Fibroblast of villous mesenchyme (primary cell): ENCODE data around the gene AP3D1. TPM values are rescaled to one million over a fixed set of nuclear protein-coding genes. Genes with fewer than 3 reads are reported as not detected.

Experiments
- DNase-seq: peaks from one replicate; pipeline ENCODE4 v3.0.0-alpha.2; 2010; ENCODE audit warnings: low read depth
- H3K4me3 ChIP-seq: 2 replicates; pipeline ENCODE4 v1.5.1; 2011; ENCODE audit warnings: low read depth, mild to moderate bottlenecking, low read length
- CTCF ChIP-seq: IDR thresholded peaks from 2 replicates; pipeline ENCODE4 v1.5.1; 2012; ENCODE audit warnings: low read depth, mild to moderate bottlenecking, low read length; ENCODE audit not compliant: insufficient read depth
- total RNA-seq: library from RNA; depleted of rRNA; stranded (reverse); fragments of >200 nt; gene quantifications from 2 replicates; pipeline ENCODE4 v1.2.3, GENCODE V29; 2012

Gene AP3D1
- total RNA-seq, 1 donor: 140 TPM

- DNase-seq: no peak
- H3K4me3 ChIP-seq: peak overlapping the region; percentile 84
- no peak for TF ChIP-seq CTCF
Observed at GRCh38 chr19:2150794-2151338, 500 bp downstream of the AP3D1 start.

- H3K4me3 ChIP-seq: peak overlapping the region; percentile 84
- DNase-seq: peak; percentile 34
- no peak for TF ChIP-seq CTCF
Observed at GRCh38 chr19:2149980-2150793, 1.2 kb downstream of the AP3D1 start.

GRCh38 chr19:2148482-2149135 lies 2.8 kb downstream of the AP3D1 start:
- no peak for DNase-seq
- no peak for TF ChIP-seq CTCF
- no peak overlapping the region for H3K4me3 ChIP-seq

- no peak for DNase-seq
- no peak for TF ChIP-seq CTCF
- H3K4me3 ChIP-seq: no peak overlapping the region
Observed at GRCh38 chr19:2145831-2146241, 5.5 kb downstream of the AP3D1 start.

GRCh38 chr19:2144190-2144589 lies 7.2 kb downstream of the AP3D1 start:
- DNase-seq: no peak
- no peak for TF ChIP-seq CTCF

DNA sequence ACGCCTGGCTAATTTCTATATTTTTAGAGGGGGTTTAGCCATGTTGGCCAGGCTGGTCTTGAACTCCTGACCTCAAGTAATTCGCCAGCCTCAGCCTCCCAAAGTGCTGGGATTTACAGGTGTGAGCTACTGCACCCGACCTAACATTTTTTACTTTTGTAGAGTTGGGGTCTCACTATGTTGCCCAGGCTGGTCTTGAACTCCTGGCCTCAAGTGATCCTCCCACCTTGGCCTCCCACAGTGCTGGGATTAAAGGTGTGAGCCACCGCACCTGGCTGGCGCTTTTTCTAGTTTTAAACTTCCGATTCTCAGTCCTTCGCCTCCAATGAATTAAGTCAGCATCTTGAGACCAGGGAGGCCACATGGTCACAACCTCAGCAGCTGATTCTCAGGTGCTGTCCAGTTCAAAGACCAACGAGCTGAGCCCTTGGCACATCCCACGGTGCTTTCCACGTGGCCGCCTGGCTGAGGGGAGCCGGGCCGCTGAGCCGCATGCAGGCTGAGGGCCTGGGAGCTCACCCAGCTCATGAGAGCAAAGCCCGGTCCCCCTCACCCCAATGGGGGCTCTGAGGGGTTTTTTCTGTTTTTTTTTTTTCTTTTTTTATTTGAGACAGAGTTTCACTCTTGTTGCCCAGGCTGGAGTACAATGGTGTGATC lies 9.1 kb downstream of the AP3D1 start:
- TF ChIP-seq CTCF: no peak
- no peak for DNase-seq
- H3K4me3 ChIP-seq: no peak overlapping the region

More at GRCh38 chr19:2144190-2144589, 7.2 kb downstream of the AP3D1 start:
- no peak overlapping the region for H3K4me3 ChIP-seq
